ENCODE results near the gene NT5C3B.
"Not testable (repeated sequence)": the region's sequence is repeated elsewhere in the genome, so short reads cannot be mapped to it uniquely, and the experiment has no call there.

DNA sequence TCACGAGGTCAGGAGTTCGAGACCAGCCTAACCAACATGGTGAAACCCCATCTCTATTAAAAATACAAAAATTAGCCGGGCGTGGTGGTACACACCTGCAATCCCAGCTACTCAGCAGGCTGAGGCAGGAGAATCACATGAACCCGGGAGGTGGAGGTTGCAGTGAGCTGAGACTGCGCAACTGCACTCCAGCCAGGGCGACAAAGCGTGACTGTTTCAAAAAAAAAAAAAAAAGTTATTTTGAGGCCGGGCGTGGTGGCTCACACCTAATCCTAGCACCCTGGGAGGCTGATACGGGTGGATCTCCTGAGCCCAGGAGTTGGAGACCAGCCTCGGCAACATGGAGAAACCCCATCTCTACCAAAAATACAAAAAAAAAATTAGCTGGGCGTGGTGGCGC is 15.3 kb upstream of the NT5C3B start:
- TF ChIP-seq EZH2 (IDR thresholded peaks at IDR 0.05; ENCODE audit: low read depth): not testable (repeated sequence)
- TF ChIP-seq, protein P1, sequence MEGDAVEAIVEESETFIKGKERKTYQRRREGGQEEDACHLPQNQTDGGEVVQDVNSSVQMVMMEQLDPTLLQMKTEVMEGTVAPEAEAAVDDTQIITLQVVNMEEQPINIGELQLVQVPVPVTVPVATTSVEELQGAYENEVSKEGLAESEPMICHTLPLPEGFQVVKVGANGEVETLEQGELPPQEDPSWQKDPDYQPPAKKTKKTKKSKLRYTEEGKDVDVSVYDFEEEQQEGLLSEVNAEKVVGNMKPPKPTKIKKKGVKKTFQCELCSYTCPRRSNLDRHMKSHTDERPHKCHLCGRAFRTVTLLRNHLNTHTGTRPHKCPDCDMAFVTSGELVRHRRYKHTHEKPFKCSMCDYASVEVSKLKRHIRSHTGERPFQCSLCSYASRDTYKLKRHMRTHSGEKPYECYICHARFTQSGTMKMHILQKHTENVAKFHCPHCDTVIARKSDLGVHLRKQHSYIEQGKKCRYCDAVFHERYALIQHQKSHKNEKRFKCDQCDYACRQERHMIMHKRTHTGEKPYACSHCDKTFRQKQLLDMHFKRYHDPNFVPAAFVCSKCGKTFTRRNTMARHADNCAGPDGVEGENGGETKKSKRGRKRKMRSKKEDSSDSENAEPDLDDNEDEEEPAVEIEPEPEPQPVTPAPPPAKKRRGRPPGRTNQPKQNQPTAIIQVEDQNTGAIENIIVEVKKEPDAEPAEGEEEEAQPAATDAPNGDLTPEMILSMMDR (conservative IDR thresholded peaks at IDR 0.05): not testable (repeated sequence)
